Effector memory CD4-positive, alpha-beta T cell (primary cell): ENCODE results near the gene RNF135.
"Not testable (repeated sequence)": the region's sequence is repeated elsewhere in the genome, so short reads cannot be mapped to it uniquely, and the experiment has no call there.

ENCODE experiments used
- DNase-seq, 3 donors: peaks; one replicate each; pipeline ENCODE4 v3.0.0-alpha.2; 2020
- H3K27ac ChIP-seq: 2 replicates; pipeline ENCODE4 v1.7.0; 2013; ENCODE audit warnings: mild to moderate bottlenecking, low read length, moderate library complexity; ENCODE audit not compliant: insufficient read depth, poor library complexity, severe bottlenecking
- H3K27me3 ChIP-seq: replicated peaks from 2 replicates; pipeline ENCODE4 v1.7.0; 2013; ENCODE audit warnings: mild to moderate bottlenecking, low read length; ENCODE audit not compliant: insufficient read depth, control insufficient read depth, poor library complexity, severe bottlenecking
- H3K36me3 ChIP-seq: 2 replicates; pipeline ENCODE4 v1.7.0; 2013; ENCODE audit warnings: mild to moderate bottlenecking, low read length, moderate library complexity; ENCODE audit not compliant: control insufficient read depth, insufficient read depth
- H3K4me1 ChIP-seq: 2 replicates; pipeline ENCODE4 v1.7.0; 2013; ENCODE audit warnings: low read length, mild to moderate bottlenecking; ENCODE audit not compliant: control insufficient read depth, insufficient read depth, poor library complexity, severe bottlenecking
- H3K4me3 ChIP-seq: 2 replicates; pipeline ENCODE4 v1.7.0; 2013; ENCODE audit warnings: low read length, low read depth, mild to moderate bottlenecking; ENCODE audit not compliant: insufficient read depth, poor library complexity, severe bottlenecking
- H3K9me3 ChIP-seq: 2 replicates; pipeline ENCODE4 v1.7.0; 2013; ENCODE audit warnings: mild to moderate bottlenecking, low read length, moderate library complexity; ENCODE audit not compliant: control insufficient read depth

Gene RNF135

DNA sequence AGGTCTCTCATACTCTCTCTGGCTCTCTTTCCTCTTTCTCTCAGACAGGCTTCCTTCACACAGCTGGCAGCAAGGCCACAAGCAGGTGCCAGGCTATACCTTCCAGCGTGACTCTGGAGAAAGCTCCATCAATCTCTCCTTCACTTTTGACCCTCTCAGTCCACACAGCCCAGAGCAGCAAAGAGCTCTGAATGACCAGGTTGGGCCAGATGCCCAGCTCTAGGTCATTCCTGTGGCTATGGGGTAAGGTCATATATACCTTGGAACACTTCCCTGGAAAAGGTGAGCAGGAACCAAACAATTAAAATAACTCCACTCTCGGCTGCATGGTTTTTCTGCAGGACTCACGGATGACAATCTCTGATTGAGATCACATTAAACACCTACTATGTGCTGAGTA is 40.3 kb upstream of the RNF135 start:
- H3K9me3 ChIP-seq: no peaks in the 10 kb centered on the region
- no peak for DNase-seq
- H3K27me3 ChIP-seq: no peaks in the 10 kb centered on the region
- H3K4me1 ChIP-seq: no peaks in the 10 kb centered on the region
- no peaks in the 10 kb centered on the region for H3K36me3 ChIP-seq
- H3K4me3 ChIP-seq: no peak overlapping the region
- no peak overlapping the region for H3K27ac ChIP-seq

DNA sequence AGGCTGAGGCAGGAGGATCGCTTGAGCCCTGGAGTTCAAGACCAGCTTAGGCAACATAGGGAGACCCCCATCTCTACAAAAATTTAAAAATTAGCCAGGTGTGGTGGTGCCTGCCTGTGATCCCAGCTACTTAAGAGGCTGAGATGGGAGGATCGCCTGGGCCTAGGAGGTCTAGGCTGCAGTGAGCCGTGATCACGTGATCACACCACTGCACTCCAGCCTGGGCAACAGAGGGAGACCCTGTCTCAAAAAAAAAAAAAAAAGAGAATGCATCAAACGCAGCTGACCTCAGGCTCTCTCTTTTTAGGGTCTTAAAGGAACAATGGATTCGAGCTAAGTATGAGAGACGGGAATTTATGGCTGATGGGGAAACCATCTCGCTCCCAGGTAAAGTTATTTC is 39.3 kb upstream of the RNF135 start:
- not testable (repeated sequence) for H3K36me3 ChIP-seq, DNase-seq, H3K4me1 ChIP-seq, H3K27ac ChIP-seq, H3K4me3 ChIP-seq, H3K27me3 ChIP-seq, H3K9me3 ChIP-seq

DNA sequence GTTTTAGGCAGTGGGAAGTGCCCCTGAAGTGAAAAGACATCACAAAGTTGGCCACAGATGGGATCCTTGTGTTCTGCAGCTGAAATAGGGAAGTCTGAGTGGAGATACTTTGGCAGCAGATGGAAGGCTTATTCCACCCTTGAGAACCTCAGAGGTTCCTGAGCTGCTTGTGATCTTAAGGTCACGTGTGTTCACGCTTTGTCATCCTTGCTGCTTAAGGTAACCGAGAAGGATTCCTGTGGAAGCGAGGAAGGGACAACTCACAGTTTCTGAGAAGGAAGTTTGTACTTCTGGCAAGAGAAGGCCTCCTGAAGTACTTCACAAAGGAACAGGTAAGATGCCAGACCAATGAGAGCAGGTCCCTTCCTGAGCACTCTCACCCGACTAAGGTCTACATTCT is 36.9 kb upstream of the RNF135 start:
- Histone ChIP-seq H3K36me3 (no peaks in the 10 kb centered on the region), H3K27me3 (no peaks in the 10 kb centered on the region), H3K4me3 (no peak overlapping the region), H3K4me1 (no peaks in the 10 kb centered on the region), H3K27ac (no peak overlapping the region), H3K9me3 (no peaks in the 10 kb centered on the region)
- no peak for DNase-seq

DNA sequence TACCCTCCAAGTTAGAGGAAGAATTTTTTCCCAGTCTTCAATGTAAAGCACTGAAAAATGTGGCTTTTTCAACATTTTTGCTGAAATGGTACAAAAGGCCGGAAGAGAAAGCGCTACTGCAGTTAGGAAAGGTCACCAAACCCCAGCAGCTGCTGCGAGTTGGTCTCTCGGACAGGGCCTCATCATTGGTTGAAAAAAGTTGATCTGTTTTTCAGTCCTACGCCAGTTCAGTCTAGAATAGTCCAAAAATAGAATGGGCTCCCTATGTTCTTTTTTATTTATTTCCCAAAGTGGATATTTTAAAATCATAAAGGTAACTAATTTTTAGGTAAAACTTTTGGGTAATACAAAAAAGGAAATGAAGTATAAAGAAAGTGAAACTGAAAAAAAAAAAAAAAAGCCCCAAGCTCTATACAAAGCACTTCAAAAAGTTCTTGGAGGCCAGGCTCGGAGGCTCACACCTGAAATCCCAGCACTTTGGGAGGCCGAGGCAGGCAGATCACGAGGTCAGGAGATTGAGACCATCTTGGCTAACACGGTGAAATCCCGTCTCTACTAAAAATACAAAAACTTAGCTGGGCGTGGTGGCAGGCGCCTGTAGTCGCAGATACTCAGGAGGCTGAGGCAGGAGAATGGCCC is 31.7 kb upstream of the RNF135 start:
- no peak for DNase-seq
- H3K4me1 ChIP-seq: no peaks in the 10 kb centered on the region
- H3K4me3 ChIP-seq: no peak overlapping the region
- H3K27ac ChIP-seq: no peak overlapping the region
- H3K36me3 ChIP-seq: no peaks in the 10 kb centered on the region
- no peaks in the 10 kb centered on the region for H3K9me3 ChIP-seq
- H3K27me3 ChIP-seq: no peaks in the 10 kb centered on the region

DNA sequence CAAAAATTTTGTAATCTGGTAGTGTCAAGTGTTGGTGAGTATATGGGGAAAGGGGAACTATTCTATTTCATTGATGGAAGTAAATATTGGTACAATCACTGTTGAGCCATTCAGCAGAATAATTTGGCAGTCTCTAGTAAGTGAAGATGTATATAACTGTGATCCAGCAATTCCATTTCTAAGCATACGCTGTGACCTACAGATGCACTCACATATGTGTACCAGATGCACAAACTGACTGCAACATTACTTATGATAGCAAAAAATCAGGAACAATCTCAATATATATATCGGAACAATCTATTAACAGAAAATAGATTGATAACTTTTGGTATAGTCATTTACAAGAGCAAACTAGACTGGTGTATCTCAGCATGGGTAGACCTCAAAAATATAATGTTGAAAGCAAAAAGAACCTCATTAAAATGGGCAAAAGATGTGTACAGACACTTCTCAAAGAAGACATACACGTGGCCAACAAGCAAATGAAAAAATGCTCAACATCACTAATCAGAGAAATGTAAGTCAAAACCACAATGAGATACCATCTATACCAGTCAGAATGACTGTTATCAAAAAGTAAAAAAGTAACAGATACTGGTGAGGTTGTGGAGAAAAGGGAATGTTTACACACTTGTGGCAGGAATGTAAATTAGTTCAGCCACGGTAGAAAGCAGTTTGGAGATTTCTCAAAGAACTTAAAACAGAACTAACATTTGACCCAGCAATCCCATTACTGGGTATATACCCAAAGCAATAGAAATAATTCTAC is 28.3 kb upstream of the RNF135 start:
- no peak overlapping the region for H3K27ac ChIP-seq
- no peak for DNase-seq
- no peaks in the 10 kb centered on the region for H3K4me1 ChIP-seq
- no peaks in the 10 kb centered on the region for H3K36me3 ChIP-seq
- no peak overlapping the region for H3K4me3 ChIP-seq
- H3K27me3 ChIP-seq: no peaks in the 10 kb centered on the region
- no peaks in the 10 kb centered on the region for H3K9me3 ChIP-seq

DNA sequence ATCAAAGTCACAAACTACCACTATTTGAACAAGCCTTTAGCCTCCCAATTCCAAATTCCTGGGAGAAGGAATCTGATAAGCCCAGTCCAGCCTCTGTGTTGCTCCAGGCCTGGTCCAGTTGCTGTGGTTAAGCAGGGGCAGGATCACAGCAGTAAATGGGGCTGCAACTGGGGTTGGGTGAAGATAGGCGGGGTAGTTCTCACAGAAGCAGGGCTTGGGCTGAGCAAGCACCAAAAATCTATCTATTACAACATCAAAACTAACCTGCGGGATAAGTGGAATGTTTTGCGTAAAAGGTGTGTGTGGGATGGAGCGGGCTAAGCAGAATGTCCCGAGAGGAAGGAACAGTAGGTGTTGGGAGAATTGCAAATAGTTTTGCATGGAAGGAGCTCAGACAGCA is 23.0 kb upstream of the RNF135 start:
- H3K9me3 ChIP-seq: no peaks in the 10 kb centered on the region
- no peaks in the 10 kb centered on the region for H3K4me1 ChIP-seq
- H3K27ac ChIP-seq: no peak overlapping the region
- no peak for DNase-seq
- H3K36me3 ChIP-seq: no peaks in the 10 kb centered on the region
- no peaks in the 10 kb centered on the region for H3K27me3 ChIP-seq
- H3K4me3 ChIP-seq: no peak overlapping the region

DNA sequence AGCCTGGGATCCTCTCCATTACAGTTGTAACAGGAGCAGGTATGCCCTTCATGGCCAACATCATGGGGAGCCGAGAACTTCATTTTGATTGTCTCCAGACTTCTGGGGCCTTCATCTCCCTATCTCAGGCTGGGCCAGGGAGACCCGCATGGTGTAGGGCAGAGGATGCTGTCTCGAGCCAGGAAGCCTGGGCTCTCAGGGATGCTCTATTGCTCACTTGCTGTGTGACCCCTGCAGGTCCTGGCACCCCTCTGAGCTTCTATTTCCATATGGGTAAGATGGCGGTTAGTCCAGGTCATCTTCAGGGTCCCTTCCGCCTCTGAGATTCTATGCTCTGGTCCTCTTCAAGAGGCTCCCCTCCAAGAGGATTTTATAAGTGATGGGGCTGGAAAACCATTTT is 20.6 kb upstream of the RNF135 start:
- H3K4me1 ChIP-seq: no peaks in the 10 kb centered on the region
- H3K4me3 ChIP-seq: no peak overlapping the region
- no peak for DNase-seq
- no peaks in the 10 kb centered on the region for H3K9me3 ChIP-seq
- no peaks in the 10 kb centered on the region for H3K36me3 ChIP-seq
- no peaks in the 10 kb centered on the region for H3K27me3 ChIP-seq
- no peak overlapping the region for H3K27ac ChIP-seq

DNA sequence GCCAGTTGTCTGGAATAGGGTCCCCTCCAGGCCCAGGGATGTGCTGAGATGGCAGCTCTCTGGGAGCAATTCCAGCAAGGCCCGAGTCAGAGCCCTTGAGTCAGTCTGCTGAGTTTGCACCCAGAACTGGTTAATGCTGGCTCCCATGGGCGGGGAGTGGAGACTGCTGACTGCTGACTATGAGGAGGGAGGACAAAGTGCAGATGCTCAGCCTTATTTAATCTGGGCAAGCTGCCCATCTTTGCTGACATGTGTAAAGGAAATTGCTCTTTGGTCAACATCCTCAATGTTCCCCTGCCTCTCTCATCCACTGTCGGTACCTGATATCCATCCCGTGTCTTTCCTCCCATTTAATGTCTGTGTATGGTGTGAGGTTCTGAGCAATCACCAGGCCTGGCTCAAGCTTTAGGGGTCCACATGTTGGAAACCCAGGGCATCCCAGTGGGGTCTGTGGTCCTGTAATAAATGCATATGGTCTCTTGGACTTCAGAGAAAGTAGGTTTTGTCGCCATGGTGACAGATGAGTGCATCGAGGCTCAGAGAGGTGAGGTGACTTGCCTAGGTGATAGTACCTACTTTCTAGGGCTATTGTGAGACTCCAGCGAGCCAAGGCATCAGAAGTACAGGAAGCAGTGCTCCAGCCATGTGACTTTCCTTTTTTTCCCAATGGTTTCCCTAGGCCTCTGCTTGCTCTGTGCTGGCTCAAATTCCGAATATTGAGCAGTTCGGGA is 20.0 kb upstream of the RNF135 start:
- Histone ChIP-seq H3K4me3 (no peak overlapping the region), H3K9me3 (no peaks in the 10 kb centered on the region), H3K27me3 (no peaks in the 10 kb centered on the region), H3K4me1 (no peaks in the 10 kb centered on the region), H3K36me3 (no peaks in the 10 kb centered on the region), H3K27ac (no peak overlapping the region)
- DNase-seq: no peak

DNA sequence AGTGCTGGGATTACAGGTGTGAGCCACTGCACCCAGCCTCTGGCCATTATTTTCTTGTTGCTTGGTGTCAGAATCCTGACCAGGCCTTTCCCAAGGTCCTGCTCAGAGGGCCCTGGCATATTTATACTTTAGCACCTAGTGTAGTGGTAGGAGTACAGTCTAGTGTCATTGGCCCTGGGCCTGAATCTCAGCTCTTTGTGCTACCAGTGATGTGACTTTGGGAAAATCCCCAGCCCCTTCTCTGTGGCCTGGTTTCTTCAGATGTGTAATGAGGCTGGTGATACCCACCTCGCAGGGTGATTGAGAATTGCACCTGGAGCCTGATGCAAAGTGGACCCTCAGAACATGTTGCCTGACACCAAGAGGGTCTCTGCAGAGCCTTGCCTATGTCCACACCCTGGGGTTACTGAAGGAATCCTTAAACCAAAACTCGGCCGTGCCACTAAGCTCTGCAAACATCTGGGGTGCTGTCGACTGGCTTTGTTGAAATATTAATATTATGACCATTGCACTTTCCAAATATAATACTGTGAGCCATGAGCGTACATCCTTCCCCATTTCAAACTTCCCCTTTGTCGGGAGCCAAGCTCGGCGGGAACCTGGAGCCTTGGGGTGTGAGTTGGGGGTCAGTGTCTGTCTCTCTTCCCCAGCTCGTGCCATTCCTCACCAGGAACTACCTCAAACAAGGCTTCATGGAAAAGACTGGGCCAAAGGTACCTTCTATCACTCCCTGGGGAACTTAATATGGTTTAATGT is 18.0 kb upstream of the RNF135 start:
- H3K27ac ChIP-seq: no peak overlapping the region
- H3K4me1 ChIP-seq: no peaks in the 10 kb centered on the region
- DNase-seq: no peak
- H3K36me3 ChIP-seq: no peaks in the 10 kb centered on the region
- H3K9me3 ChIP-seq: no peaks in the 10 kb centered on the region
- no peaks in the 10 kb centered on the region for H3K27me3 ChIP-seq
- no peak overlapping the region for H3K4me3 ChIP-seq
